Activated CD8-positive, alpha-beta memory T cell treated with anti-CD3 and anti-CD28 coated beads, Interleukin-2, amount 50 U/mL, for 4 hours (primary cell): ENCODE data around the gene SH3RF2.

ENCODE experiments used
- DNase-seq: peaks from one replicate; pipeline ENCODE4 v3.0.0-alpha.2; 2020

Gene SH3RF2

GRCh38 chr5:146013761-146014160, 77.4 kb downstream of the SH3RF2 start:
- no peak for DNase-seq

GRCh38 chr5:146015001-146015400, 78.6 kb downstream of the SH3RF2 start:
- no peak for DNase-seq

- no peak for DNase-seq
Measured at GRCh38 chr5:146016764-146017484, 80.5 kb downstream of the SH3RF2 start.

GRCh38 chr5:146018514-146019375, 82.4 kb downstream of the SH3RF2 start:
- no peak for DNase-seq

- no peak for DNase-seq
Measured at GRCh38 chr5:146020100-146020499, 83.7 kb downstream of the SH3RF2 start.

GRCh38 chr5:146024034-146024433, 87.7 kb downstream of the SH3RF2 start:
- no peak for DNase-seq

GRCh38 chr5:146025114-146025680, 88.8 kb downstream of the SH3RF2 start:
- no peak for DNase-seq

- no peak for DNase-seq
Measured at GRCh38 chr5:146025681-146026080, 89.3 kb downstream of the SH3RF2 start.

GRCh38 chr5:146026307-146027010, 90.1 kb downstream of the SH3RF2 start:
- no peak for DNase-seq

GRCh38 chr5:146027751-146028150, 91.4 kb downstream of the SH3RF2 start:
- DNase-seq, result no peak

GRCh38 chr5:146032911-146033310, 96.5 kb downstream of the SH3RF2 start:
- no peak for DNase-seq

- DNase-seq, result no peak
Measured at GRCh38 chr5:146034127-146034526, 97.7 kb downstream of the SH3RF2 start.

- no peak for DNase-seq
Measured at GRCh38 chr5:146034605-146035004, 98.2 kb downstream of the SH3RF2 start.

- DNase-seq, result no peak
Measured at GRCh38 chr5:146039420-146039819, 103.0 kb downstream of the SH3RF2 start.

GRCh38 chr5:146040527-146040926, 104.1 kb downstream of the SH3RF2 start:
- no peak for DNase-seq

- no peak for DNase-seq
Measured at GRCh38 chr5:146041180-146041789, 104.9 kb downstream of the SH3RF2 start.

- no peak for DNase-seq
Measured at GRCh38 chr5:146042628-146043279, 106.4 kb downstream of the SH3RF2 start.

- no peak for DNase-seq
Measured at GRCh38 chr5:146043722-146044121, 107.3 kb downstream of the SH3RF2 start.

GRCh38 chr5:146047396-146047795, 111.0 kb downstream of the SH3RF2 start:
- no peak for DNase-seq

GRCh38 chr5:146048994-146049703, 112.8 kb downstream of the SH3RF2 start:
- no peak for DNase-seq

GRCh38 chr5:146049704-146050026, 113.3 kb downstream of the SH3RF2 start:
- no peak for DNase-seq

GRCh38 chr5:146050086-146050485, 113.7 kb downstream of the SH3RF2 start:
- no peak for DNase-seq
